HEK293T (cell line): Measurements from ENCODE around the gene PPP1R14C.

ENCODE experiments used
- FOXM1 ChIP-seq: fragments of 450-650 bp; IDR thresholded peaks from 2 replicates; pipeline ENCODE4 v1.6.1; 2017; ENCODE audit warnings: mild to moderate bottlenecking, borderline replicate concordance
- L3MBTL2 ChIP-seq: fragments of 450-650 bp; conservative IDR thresholded peaks from 2 replicates; pipeline ENCODE4 v1.6.1; 2016; ENCODE audit warnings: mild to moderate bottlenecking
- LEF1 ChIP-seq: fragments of 450-650 bp; IDR thresholded peaks from 2 replicates; pipeline ENCODE4 v1.6.1; 2017; ENCODE audit warnings: mild to moderate bottlenecking, borderline replicate concordance
- SP1 ChIP-seq: fragments of 450-650 bp; IDR thresholded peaks from 2 replicates; pipeline ENCODE4 v1.6.1; 2017
- SUZ12 ChIP-seq: fragments of 450-650 bp; IDR thresholded peaks from 2 replicates; pipeline ENCODE4 v1.6.1; 2016; ENCODE audit warnings: mild to moderate bottlenecking
- TARDBP ChIP-seq: fragments of 450-650 bp; IDR thresholded peaks from 2 replicates; pipeline ENCODE4 v1.6.1; 2016

GRCh38 chr6:150258381-150258780, 115.5 kb downstream of the PPP1R14C start:
- no peak for TF ChIP-seq SUZ12
- no peak for TF ChIP-seq FOXM1
- TF ChIP-seq TARDBP, result no peak
- TF ChIP-seq L3MBTL2, result no peak
- no peak for TF ChIP-seq SP1
- no peak for TF ChIP-seq LEF1
